MV-4-11 (cell line): ENCODE data around the gene PRPF40A.

Experiments used
- DNase-seq: peaks from one replicate; lab custom pipeline; 2025; lab: John Stamatoyannopoulos, UW

Gene PRPF40A

DNA sequence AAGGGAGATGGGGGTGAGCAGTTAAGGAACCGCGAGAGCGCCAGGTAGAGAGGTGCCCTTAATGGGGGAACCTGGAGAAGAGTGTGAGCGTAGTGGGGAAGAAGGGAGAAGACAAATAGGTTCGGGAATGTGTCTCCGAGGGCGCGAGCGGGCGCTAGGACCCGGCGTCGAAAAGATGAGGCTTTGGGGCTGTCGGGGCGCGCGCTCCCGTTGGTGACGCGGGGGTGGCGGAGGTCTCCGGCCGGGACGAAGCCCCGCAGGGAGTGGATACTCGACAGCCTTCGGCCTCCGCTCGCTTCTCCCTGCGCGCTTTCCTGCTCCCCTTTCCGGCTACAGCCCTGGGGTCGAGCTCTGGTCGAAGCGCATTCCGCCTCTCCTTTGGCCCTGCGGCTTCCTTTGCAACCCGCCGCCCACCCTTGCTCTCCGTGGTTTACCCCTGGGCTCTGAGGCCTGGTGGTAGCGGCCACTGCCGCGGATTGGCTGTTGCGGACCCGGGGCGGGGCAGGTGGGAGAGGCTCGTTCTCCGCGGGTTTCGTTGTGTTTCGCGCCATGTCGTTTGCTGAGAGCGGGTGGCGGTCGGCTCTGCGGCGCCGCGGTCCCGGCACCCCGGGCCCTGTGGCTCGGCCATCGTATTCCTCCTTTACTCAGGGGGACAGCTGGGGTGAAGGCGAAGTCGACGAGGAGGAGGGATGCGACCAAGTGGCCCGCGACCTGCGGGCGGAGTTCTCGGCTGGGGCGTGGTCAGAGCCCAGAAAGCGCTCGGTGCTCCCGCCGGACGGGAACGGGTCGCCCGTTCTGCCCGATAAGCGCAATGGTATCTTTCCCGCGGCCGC is 1.0 kb upstream of the PRPF40A start, which contains the start of gene ARL6IP6:
Gene ARL6IP6, plus strand, starts transcription at position 545 of the 833 bp plus-strand sequence. Its CDS starts 5 bp downstream, at position 550.
- peak; percentile 85 for DNase-seq

DNA sequence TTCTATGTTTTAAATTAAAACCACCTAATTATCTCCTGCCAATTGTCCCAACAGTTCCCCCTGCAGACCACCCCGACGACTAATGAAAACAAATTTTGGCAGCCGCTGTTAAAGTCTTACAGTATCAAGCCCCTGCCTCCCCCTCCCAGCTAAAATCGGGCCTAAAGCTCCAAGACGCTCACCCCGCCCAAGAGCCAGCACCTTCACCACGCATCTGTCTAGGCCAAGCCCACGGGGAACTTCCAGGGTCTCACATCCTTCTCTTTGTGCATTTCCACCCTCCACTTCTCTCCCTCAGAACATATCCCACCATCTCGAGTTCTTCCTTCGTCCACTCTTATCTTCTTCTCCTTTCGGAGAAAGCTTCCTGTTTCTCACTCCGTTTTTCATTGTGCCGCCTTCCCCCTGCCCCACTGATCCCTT is 445 bp downstream of the PRPF40A start:
- peak; percentile 74 for DNase-seq

DNA sequence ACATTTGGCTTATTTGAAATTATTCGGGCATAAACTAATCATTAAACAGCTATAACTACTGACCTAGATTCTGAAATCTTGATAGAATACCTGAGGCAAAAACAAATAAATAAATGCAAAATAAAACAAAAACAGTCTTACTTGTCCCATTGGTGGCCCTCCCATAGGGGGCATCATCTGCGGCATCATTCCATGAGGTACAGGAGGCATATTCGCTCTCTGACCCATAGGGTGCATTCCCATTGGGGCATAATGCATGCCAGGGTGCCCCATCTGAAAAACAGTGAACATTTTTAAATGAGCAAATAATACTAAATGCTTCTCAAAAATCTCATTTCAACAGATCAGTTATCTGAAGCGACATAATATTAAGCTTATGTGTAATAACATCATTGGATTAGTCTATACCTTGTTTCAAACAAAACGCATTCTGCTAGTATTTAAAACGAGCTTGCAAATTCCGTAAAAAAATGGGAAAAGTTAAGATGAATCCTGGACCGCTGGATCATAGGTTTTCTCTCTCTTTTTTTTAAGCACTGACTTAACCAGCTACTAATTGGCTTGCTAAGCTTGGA is 1.3 kb downstream of the PRPF40A start:
- DNase-seq: peak; percentile 33

DNA sequence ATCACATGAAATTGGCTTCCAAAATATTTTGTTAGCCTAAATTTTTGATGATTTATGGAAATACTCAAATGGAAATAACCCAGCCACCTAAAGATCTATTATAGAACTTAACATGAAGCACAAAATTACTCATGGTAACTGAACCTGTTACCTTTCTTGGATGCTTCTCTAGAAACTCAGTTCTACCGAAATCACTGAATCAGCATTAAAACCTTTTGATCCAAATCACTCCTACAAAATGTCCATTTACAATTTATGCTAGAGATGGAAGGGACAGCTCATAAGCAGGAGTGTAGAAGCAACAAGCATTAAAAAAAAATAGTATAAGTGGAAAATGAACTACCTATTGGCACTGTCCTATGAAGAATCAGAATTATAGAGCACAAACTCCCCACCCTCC is 2.1 kb downstream of the PRPF40A start:
- no peak for DNase-seq

DNA sequence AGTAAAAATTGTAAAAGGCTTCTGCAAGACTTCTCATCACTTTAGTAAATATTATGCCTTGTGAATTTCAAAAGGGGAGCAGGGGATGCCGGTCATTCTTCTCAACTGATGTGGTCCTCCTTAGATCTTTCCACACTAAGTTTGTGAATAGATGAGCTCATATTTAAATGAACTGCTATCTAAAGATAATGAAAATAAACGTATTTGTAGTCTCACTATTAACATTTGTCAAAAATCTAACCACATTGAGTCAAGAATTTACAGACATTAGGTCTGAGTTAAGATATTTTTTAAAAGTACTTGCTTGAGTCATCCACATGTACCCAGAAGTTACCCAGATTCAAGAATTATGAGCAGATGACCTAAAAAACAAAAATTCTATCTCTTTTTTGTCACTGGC is 6.5 kb downstream of the PRPF40A start:
- no peak for DNase-seq

DNA sequence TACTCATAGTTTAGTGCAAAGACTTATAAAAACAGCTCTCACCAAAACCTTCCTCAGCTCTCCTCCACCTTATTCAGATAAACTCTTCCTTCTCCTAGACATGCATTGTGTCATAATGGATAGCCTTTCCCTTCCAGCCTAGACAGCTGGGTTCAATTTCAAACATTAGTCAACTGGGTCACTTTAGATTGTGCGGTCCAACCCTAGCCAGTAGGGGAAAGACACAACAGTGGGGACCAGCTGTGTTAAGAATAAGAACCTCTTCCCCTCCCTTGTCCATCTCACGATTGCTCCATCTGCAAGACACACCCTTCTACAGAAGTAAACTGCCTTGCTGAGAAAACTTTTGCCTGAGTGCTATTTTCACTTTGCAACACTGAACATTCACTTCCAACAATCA is 8.5 kb downstream of the PRPF40A start:
- no peak for DNase-seq

DNA sequence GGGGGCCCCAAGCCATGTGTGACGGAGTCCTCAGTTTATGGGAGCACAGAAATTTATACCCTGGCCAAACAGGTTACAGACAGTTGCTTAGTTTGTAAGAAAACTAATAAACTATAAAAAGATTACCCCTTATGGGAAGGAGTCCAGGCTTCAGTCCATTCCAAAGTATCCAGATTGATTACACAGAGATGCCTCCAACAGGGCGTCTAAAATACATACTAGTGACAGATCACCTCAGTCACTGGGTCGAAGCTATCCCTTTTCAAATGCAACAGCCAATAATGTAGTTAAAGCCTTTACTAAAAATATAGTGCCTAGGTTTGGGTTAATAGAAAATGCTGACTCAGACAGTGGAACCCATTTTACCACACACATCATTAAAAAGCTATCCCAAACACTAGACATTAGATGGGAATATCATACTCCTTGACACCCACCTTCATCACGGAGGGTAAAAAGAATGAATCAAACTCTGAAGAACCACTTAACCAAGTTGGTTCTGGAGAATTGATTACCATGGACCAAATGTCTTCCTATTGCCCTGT is 10.7 kb downstream of the PRPF40A start:
- no peak for DNase-seq

DNA sequence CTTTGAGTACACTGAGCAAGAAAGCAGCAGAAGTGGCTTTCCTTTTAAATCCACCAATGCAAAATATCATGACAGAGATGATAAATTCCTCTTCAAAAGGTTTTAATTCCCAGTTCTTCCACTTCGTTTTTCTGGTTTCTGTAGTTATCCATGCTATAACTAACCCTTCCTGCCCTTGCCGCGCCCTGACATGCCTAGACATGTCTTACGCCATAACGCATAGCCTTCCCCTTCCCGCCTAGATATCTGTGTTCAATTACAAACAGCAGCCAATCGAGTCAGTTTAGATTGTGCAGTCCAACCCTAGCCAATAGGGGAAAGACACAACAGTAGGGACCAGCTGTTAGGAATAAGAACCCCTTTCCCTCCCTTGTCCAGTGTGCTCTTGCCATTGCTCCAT is 16.1 kb downstream of the PRPF40A start:
- no peak for DNase-seq

DNA sequence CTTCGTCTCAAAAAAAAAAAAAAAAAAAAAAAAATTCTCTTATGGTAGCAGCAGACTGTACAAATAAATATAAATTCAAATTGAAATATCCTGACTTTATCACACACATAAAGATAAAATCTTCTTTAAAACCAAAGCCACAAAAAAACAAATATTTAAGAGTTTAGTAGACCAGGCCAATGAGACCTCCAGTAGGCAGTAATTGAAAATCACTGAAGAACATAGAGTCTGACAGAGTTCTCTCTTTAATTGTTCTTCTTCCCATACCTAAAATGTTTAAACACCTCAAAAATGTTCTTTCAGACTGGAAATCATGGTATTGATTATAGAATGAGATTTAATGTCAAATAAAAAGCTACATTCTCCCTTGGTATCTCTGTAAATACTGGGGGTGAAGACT is 20.8 kb downstream of the PRPF40A start:
- no peak for DNase-seq

DNA sequence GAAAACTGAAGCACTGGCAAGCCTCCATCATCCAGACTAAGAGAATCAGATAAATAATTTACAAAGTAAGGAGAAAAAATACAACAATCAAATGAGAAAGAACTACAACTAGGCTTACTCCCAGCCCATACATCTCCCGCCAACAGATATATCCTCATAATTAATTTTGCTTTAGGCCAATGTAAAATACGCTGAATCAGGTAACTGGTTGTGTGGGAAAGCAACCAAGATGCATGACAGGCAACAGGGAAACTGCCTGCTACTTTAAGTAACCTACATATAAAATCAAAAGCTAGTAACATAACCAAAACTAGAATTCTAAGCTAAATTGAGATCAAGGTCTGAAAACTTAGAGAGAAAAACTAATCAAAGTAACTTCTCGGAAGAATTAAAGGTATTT is 21.5 kb downstream of the PRPF40A start:
- no peak for DNase-seq

DNA sequence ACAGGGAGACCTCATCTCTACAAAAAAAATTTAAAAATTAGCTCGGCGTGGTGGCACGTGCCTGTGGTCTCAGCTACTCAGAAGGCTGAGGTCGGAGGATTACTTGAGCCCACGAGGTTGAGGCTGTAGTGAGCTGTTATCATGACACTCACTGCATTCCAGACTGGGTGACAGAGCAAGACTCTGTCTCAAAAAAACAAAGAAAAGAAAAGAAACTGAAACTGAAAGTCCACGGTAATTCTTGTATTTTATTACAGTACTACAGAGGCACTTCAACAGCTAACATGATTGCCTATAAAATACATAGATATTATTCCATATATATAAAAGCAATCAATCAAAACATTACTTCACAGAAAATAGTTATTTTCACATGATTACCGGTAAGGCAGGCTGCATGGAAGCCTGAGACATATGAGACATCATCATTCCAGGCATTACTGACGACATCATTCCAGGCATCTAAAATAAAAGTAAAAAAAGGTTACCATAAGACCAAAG is 23.1 kb downstream of the PRPF40A start:
- DNase-seq: peak; percentile 64

DNA sequence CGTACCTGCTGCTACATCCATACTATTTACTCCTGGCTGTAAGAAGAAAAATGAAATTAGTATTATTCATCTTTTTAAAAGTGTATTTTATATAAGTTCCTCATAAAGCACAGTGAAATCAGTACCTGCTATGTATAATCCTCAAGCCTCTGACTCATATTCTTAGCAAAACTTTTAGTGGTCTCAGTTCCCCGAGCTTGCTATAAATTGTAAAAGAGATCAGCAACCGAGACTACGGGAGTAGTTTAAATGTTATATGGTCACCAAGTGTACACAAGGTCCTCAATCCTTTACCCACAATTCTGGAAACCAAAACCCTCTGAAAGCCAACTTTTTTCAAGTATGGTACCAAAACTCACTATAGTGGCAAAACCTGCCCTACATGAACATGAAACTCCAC is 24.2 kb downstream of the PRPF40A start:
- DNase-seq: peak; percentile 18

DNA sequence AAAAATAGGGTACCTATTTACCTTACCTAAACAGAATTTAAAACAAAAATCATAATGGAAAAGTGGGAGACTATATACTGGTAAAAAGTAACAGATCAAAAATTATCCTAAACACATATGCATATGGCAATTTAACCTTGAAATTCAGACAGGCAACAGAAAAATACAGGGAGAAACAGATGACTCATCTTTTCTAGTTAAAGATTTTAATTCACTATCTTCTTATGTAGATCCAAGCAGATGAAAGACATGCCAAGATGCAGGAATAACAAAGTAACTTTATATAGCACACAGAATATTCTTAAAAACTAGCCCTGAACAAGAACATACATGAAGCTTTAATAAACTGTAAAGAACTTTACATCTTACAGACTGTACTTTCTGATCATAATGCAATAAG is 30.9 kb downstream of the PRPF40A start:
- DNase-seq: no peak

DNA sequence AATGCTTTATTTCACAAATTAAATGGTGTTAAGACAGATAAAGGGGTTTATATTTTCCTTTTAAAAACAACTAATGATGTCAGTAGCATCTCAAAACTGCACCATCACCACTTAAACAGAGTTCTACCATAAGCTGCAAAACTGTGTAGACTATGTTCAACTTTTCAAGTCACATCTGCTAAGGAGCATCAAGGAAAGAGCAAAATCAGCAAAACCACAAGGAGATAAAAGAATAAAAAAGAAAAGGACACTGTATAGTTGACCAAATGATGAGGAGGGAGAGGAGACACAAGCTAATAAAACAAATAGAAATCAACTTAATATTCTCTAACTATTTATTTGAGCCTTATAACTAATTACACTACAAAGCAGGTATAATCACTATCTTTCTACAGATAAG is 33.9 kb downstream of the PRPF40A start:
- DNase-seq: no peak

DNA sequence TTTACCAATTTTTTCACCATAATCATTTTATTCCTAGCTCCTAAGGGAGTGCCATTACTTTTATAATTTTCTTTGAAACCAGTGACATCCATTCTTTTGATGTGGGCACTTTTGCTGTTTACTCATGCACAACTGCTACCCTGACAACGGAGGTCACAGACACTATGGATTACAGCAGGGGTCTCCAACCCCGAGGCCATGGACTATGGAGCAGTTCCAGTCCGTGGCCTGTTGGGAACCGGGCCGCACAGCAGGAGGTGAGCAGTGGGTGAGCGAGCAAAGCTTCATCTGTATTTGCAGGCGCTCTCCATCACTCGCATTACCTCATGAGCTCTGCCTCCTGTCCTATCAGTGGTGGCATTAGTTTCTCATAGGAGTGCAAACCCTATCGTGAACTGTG is 34.6 kb downstream of the PRPF40A start:
- no peak for DNase-seq

DNA sequence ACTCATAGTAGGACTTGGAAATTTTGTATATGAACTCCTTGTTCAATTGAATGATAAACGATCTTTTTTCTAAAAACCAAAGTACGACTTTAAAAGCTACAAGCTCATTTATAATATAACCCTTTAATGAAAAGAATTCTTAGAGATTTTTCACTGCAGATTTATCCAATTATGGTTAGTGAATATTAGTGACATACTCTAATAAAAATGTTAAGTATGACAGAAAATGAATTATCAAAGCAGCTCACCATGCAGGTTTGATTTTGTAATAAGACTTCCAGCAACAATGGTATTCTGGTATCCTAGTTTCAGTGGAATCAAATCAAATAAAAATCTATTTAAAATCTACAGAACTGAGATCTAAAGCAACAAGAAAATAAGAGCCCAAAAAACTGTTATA is 38.5 kb downstream of the PRPF40A start:
- DNase-seq: no peak

DNA sequence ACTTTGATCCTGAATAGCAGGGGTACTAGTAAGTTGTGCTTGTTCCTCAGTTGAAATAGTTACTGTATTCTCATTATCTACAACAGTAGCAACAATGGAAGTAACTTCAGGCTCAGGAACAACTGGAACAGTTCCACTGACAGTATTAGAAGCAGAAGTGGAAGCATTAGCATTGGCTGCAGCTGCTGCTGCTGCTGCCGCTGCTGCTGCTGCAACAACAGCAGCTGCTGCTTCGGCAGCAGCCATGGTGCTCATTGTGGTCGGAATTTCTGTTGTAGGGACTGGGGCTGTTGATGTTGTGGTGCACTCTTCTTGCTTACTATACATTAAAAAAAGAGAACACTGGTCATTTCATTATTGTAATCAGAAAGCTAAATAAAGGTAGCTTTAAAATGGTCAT is 40.8 kb downstream of the PRPF40A start:
- DNase-seq: peak; percentile 22

DNA sequence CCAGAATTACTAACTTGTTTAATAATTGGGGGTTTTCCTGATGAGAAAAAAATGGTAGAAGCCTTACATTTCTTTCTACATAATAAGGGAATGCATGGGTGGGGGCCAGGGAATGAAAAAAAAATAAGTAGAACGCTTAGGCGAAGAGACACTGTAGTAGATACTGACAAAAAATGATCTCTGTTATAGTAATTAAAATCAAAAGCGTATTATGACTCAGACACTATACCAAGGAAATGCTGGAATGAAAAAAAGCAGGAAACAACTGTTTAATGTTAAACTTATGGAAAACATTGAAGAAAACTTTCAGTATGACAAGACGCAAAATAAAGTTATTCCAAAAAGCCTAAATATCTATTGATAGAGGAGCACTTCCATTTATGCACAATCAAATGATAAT is 42.9 kb downstream of the PRPF40A start:
- no peak for DNase-seq

DNA sequence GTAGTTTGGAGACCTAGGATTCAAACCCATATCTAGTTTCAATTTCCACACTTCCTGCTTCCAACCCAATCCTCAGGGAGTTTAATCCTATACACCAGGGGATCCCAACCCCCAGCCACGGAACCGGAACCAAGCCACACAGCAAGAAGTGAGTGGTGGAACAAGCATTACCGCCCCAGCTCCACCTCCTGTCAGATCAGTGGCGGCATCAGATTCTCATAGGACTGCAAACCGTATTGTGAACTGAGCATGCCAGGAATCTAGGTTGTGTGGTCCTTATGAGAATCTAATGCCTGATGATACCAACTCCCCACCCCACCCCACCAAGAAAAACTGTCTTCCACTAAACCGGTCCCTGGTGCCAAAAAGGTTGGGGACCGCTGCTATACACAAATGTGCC is 52.5 kb downstream of the PRPF40A start:
- no peak for DNase-seq

DNA sequence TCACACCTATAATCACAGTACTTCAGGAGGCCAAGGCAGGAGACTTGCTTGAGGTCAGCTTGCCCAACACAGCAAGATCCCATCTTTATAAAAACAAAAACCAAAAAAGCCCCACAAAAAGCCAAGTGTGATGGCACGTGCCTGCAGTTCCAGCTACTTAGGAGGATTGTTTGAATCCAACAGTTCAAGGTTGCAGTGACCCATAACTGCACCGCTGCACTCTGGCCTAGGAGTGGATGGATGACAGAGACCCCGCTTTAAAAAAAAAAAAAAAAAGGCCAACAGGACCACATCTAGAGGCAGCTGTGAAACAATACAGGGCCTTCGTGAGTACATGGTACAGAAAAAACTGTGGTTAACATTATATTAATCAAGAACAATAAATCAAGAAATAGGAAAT is 56.2 kb downstream of the PRPF40A start:
- no peak for DNase-seq

DNA sequence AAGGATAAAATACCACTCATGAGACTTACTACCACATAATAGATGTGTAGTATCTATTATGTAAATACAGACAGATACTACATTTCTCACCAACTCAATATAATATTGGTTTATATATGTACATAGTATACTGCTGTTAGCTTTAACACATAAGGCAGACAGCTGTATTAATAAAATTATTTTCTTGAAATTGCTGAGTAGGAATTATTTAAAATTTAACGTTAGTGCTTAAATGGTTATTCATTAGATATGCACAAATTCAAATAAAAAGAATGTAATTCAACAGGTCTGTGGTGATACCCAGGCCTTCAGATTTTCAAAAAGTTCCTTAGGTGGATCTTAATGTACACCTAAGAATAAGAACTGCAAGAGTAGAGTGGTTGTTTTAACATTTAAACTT is 59.0 kb downstream of the PRPF40A start:
- DNase-seq: no peak

DNA sequence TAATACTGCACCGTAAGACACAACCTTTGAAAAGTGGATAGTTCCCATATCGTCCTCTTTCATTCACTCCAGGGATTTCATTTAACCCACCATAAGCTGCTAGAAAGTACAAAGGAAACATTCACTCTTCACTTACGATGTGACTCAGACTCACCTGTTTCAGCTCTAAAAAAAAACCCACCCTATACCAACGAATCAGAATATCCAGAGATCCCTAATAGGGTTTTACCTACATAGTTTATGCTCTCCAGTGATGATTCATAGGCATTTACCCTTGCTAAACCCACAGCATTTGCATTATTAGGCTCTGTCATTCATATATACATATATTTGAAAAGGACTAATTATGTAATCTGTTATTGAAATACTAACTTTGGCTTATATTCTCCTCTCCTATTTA is 60.2 kb downstream of the PRPF40A start:
- no peak for DNase-seq

DNA sequence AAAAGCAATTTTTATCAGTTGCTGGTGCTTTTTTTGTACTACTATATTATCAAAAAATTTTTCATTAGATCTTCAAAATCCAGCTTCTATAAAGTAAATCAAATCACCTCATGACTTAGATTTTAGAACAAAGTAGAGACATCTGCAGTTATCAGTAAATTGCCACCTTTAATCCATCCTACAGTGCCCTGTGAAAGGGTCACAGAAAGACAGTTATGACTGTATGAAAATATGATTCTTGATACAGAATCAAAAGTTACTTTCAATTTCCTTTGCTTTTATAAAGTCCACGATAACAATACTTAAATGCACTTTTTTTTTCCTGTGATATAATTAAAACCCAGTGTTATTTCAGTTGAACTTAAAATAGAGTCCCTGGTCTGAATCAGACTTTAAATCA is 61.4 kb downstream of the PRPF40A start:
- DNase-seq: no peak
